Progenitor cell of endocrine pancreas (in vitro differentiated cells): ENCODE data around the gene TUBGCP2. TPM values are rescaled to one million over a fixed set of nuclear protein-coding genes. Genes with fewer than 3 reads are reported as not detected.

Experiments used
- DNase-seq: peaks from one replicate; pipeline ENCODE4 v3.0.0; 2021; ENCODE audit warnings: low spot score; ENCODE audit not compliant: unreplicated experiment
- H3K27ac Mint-ChIP-seq: 2 replicates; pipeline ENCODE4 v1.8.0; 2021; ENCODE audit warnings: mild to moderate bottlenecking, moderate library complexity, mixed read lengths
- H3K27me3 Mint-ChIP-seq: 2 replicates; pipeline ENCODE4 v1.8.0; 2021; ENCODE audit warnings: mixed read lengths
- H3K36me3 Mint-ChIP-seq: 2 replicates; pipeline ENCODE4 v1.8.0; 2022; ENCODE audit warnings: mixed read lengths; ENCODE audit not compliant: insufficient read depth
- H3K4me1 Mint-ChIP-seq: 2 replicates; pipeline ENCODE4 v1.8.0; 2021; ENCODE audit warnings: low read depth, mixed read lengths
- H3K4me3 Mint-ChIP-seq: 2 replicates; pipeline ENCODE4 v1.8.0; 2021; ENCODE audit warnings: low read depth, mild to moderate bottlenecking, moderate library complexity, mixed read lengths
- H3K9me3 Mint-ChIP-seq: 2 replicates; pipeline ENCODE4 v1.8.0; 2021; ENCODE audit warnings: low read depth, mixed read lengths
- total RNA-seq: library from RNA; stranded (reverse); gene quantifications from 2 replicates; pipeline ENCODE4 v1.2.1, GENCODE V29; 2021
- TF ChIP-seq, protein P1 (sequence below): fragments of 200-600 bp; sonication (generic); IDR thresholded peaks from one replicate; pipeline ENCODE4 v1.5.0; 2021; ENCODE audit warnings: antibody characterized with exemption, mild to moderate bottlenecking; ENCODE audit not compliant: unreplicated experiment

The TUBGCP2 gene
- total RNA-seq, 1 donor from 2014 or later, result 77.0 TPM

DNA sequence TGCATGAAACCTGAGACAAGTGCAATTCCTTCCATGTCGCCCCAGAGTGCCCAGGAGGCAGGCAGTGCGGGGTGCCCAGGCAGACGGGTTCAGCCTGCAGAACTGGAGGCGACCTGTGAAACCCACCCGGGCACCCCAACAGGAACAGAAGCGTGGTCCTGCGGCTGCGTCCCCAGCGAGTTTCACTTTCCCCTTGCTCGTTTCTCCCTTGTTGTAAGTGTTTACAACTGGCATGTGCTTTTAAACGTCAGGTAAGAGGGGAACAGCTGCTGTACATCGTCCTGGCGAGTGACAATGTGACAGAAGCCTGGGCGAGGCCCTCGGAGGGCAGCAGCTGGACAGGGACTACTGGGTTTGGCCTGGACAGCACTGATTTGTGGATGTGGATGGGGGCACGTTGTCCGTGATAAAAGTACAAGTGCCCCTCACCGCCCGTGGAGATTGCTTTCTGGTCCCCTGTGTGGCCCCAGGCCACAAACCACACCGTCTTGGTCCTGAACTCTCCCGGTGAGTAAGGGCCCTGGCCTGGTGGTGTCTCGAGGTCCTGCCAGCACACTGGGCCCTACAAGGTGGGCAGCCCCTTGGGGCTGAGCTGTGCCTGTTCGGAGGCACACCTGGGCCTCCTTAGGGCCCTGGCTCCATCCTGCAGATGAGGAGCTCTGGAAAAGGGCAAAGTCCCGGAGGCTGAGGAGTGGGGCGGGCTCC lies 67.0 kb downstream of the TUBGCP2 start:
- TF ChIP-seq, protein P1, sequence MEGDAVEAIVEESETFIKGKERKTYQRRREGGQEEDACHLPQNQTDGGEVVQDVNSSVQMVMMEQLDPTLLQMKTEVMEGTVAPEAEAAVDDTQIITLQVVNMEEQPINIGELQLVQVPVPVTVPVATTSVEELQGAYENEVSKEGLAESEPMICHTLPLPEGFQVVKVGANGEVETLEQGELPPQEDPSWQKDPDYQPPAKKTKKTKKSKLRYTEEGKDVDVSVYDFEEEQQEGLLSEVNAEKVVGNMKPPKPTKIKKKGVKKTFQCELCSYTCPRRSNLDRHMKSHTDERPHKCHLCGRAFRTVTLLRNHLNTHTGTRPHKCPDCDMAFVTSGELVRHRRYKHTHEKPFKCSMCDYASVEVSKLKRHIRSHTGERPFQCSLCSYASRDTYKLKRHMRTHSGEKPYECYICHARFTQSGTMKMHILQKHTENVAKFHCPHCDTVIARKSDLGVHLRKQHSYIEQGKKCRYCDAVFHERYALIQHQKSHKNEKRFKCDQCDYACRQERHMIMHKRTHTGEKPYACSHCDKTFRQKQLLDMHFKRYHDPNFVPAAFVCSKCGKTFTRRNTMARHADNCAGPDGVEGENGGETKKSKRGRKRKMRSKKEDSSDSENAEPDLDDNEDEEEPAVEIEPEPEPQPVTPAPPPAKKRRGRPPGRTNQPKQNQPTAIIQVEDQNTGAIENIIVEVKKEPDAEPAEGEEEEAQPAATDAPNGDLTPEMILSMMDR, result no peak
- peaks cover 60% of the 10 kb centered on the region for H3K27me3 Mint-ChIP-seq
- H3K9me3 Mint-ChIP-seq, result no peaks in the 10 kb centered on the region
- H3K4me3 Mint-ChIP-seq, result no peak overlapping the region
- peaks cover 1% of the 10 kb centered on the region for H3K36me3 Mint-ChIP-seq
- H3K27ac Mint-ChIP-seq, result no peak overlapping the region
- peaks cover 11% of the 10 kb centered on the region for H3K4me1 Mint-ChIP-seq
- no peak for DNase-seq

DNA sequence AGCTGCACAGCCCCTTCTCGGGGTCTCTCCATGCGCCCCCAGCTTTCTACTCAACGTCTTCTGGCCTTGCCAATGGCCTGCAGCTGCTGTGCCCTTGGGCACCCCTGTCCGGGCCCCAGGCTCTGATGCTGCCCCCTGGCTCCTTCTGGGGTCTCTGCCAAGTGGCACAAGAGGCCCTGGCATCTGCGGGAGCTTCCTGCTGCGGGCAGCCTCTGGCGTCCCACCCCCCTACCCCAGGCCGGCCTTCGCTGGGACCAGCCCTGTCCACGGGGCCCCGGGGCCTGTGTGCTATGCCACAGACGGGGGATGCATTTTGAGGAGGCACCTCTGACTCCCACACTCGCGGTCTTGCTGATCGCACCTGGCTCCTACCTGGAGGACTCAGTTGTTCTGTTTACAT lies 68.7 kb downstream of the TUBGCP2 start:
- TF ChIP-seq, protein P1, result no peak
- no peak overlapping the region for H3K27ac Mint-ChIP-seq

DNA sequence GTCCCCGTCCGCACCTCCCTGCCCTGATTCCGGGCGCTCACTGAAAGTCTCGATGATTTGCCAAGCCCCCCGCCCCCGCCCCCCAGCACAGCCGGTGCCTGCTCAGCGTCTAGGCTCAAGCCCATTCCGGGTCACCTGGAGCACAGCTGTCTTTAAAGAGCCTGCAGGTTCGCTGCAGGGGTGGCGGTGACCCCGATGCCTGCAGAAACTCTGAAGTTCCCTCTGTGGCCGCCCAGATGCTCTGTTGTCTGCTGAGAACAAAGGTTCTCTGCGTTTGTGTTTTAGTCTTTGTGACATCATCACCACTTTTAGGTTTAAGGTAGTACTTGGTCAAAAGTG lies 70.2 kb downstream of the TUBGCP2 start:
- no peak overlapping the region for H3K27ac Mint-ChIP-seq
- no peaks in the 10 kb centered on the region for H3K9me3 Mint-ChIP-seq
- H3K27me3 Mint-ChIP-seq, result peaks cover 68% of the 10 kb centered on the region
- H3K36me3 Mint-ChIP-seq, result peaks cover 1% of the 10 kb centered on the region
- peaks cover 7% of the 10 kb centered on the region for H3K4me1 Mint-ChIP-seq
- DNase-seq, result no peak
- TF ChIP-seq, protein P1, result no peak
- H3K4me3 Mint-ChIP-seq, result peak overlapping the region; percentile 16

More for the DNA sequence above, 68.7 kb downstream of the TUBGCP2 start:
- no peak for DNase-seq
- Mint-ChIP-seq H3K4me3 (no peak overlapping the region), H3K4me1 (peaks cover 7% of the 10 kb centered on the region), H3K9me3 (no peaks in the 10 kb centered on the region), H3K36me3 (peaks cover 1% of the 10 kb centered on the region), H3K27me3 (peaks cover 62% of the 10 kb centered on the region)

DNA sequence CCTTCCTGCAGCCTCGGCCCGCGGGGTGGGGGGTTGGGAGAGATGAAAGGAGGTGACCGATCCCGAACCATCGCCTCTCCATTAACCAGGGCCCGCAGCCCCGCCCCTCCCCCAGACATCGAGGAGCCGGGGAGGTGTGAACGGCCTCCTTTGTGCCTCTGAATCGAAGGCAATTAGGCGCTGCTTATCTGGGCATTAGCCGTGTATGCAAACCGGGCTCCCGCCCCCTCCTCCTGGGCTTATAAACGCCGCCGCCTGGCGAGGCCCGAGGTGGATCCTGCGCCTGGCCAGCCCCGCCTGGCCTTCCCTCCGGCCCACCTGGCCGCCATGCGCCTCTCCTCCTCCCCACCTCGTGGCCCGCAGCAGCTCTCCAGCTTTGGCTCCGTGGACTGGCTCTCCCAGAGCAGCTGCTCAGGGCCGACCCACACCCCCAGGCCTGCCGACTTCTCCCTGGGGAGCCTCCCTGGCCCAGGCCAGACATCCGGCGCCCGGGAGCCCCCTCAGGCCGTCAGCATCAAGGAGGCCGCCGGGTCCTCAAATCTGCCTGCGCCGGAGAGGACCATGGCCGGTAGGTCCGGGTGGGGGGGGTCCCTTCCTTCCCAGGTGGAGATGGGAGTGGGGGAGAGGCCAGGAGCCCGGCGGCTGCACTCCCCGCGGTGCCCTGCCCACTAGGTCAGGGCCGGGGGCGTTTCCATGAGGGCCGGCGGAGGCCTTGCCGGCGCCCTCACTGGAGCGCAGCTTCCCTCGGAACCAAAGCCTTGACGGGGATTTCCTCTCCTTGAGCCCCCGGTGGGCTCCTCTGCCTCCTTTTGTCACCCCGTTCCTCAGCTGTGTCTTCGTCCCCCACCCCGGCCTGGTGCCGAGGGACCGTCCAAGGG lies 70.8 kb downstream of the TUBGCP2 start, which contains the start of gene VENTX:
VENTX (plus strand) TSS at position 268 of the 878 bp plus-strand sequence; CDS start at position 328, 60 bp downstream.
- Mint-ChIP-seq H3K36me3 (peaks cover 1% of the 10 kb centered on the region), H3K4me3 (peak within 1 kb of the TSS; percentile 16), H3K9me3 (no peaks in the 10 kb centered on the region), H3K27ac (no peak within 1 kb of the TSS), H3K27me3 (peaks cover 67% of the 10 kb centered on the region), H3K4me1 (peaks cover 7% of the 10 kb centered on the region)
- peak; percentile 39 for DNase-seq
- TF ChIP-seq, protein P1, result no peak

DNA sequence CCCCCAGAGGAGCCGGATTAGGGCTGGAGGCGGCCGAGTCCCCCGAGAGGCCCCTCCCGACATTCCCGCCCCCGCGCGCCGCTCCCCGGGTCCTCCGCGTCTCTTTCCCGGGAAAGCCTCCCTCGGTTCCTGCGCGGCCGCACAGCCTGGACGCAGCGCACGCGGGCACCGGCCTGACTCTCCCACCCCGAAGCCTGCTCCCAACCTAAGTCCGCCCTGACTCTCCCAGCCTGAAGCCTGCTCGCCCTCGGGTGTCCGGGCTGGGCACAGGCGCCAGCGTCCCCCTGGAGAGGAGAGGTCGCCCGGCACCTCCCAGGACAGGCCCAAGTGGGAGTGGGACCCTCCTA lies 71.5 kb downstream of the TUBGCP2 start:
- Mint-ChIP-seq H3K27me3 (peaks cover 67% of the 10 kb centered on the region), H3K36me3 (peaks cover 1% of the 10 kb centered on the region), H3K9me3 (no peaks in the 10 kb centered on the region), H3K4me3 (no peak overlapping the region), H3K4me1 (peaks cover 7% of the 10 kb centered on the region), H3K27ac (no peak overlapping the region)
- TF ChIP-seq, protein P1, result no peak
- no peak for DNase-seq
